ENCODE measurements around the gene DIDO1.

DIDO1 gene

DNA sequence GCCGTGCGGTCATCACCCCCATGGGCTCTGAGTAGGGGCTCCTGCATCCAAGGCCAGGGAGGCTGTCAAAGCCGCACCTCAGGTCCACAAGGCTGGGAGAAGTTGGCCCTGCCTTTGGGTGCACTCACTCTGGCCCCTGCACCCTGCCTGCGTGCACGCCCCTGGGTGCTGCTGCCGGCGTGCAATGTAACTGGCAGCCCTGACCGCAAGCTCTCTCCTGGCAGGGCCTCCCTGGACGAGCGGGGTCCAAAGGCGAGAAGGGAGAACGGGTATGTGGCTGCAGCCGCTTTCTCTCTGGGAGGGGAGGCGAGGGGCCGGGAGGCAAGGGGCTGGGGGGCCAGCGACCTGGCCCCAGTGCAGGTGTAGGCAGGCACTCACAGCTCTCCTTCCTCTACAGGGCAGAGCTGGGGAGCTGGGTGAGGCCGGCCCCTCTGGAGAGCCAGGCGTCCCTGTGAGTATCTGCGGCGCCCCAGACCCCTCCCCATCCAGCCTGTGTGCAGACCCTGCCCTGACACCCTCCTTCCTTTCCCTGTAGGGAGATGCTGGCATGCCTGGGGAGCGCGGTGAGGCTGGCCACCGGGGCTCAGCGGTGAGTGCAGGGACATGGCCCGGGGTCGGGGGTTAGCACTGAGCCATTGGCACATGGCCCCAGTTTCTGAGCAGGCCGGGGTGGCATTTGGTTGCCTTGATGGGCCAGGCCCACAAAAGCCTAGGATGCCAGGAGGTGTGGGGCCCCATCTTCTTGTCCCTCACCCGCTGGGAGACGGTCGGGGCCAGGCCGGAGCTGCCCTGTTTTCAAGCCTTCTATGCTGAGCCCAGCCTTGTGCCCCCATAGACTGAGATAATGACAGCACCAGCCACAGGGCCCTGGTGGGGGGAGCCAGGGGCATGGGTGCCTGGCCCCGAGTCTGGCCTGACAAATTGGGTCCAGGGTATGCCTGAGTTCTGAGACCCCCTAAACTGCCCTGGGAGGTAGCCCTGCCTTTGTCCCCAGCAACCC, 96.8 kb downstream of the DIDO1 start:
- no peak for DNase-seq

- no peak for DNase-seq
These were observed 97.6 kb downstream of the DIDO1 start for GRCh38 chr20:62828511-62829230.

GRCh38 chr20:62828051-62828450, 98.3 kb downstream of the DIDO1 start:
- DNase-seq: no peak
